Fibroblast of skin of left quadriceps (primary cell): ENCODE measurements around the gene POU2F2.
A peak's percentile ranks its signal among the peaks of the same experiment; 100 is the strongest.
"Not testable (repeated sequence)": the region's sequence is repeated elsewhere in the genome, so short reads cannot be mapped to it uniquely, and the experiment has no call there.

Experiments
- DNase-seq, 2 experiments: peaks; one replicate each; pipeline ENCODE4 v3.0.0-alpha.2; 2013; ENCODE audit warnings: low read depth in 2 of 2

POU2F2 gene

DNA sequence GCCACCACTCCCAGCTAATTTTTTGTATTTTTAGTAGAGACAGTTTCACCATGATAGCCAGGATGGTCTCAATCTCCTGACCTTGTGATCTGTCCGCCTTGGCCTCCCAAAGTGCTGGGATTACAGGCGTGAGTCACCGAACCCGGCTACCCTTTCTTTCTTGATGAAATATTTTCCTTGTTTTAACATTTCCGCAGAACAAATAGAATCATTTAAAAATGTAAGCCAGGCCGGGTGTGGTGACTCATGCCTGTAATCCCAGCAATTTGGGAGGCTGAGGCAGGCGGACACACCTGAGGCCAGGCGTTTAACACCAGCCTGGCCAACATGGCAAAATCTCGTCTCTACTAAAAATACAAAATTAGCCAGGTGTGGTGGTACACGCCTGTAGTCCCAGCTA is 32.0 kb downstream of the POU2F2 start:
- not testable (repeated sequence) for DNase-seq

GRCh38 chr19:42099336-42099925 is 32.8 kb downstream of the POU2F2 start:
- DNase-seq: no peak

DNA sequence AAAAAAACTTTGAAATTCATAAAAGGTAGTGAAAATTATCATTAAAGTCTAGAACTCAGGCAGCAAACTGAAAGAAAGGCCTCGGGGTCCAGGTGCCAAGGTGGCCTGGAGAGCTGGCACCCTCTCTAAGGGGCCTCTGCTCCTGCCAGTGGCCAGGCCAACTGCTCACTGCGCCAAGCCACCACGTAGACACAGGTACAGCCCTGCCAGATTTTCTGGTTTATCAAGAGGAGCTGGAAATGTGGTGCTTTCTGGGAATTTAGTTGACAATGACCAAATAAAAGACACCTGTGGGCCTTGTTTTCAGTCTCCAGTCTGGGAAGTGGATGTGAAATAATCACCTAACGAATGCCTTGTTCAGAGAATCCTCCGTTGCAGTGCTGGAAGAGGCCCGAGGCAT is 33.5 kb downstream of the POU2F2 start:
- DNase-seq: no peak

- no peak for DNase-seq
Observed at GRCh38 chr19:42097461-42097860, 34.8 kb downstream of the POU2F2 start.

DNA sequence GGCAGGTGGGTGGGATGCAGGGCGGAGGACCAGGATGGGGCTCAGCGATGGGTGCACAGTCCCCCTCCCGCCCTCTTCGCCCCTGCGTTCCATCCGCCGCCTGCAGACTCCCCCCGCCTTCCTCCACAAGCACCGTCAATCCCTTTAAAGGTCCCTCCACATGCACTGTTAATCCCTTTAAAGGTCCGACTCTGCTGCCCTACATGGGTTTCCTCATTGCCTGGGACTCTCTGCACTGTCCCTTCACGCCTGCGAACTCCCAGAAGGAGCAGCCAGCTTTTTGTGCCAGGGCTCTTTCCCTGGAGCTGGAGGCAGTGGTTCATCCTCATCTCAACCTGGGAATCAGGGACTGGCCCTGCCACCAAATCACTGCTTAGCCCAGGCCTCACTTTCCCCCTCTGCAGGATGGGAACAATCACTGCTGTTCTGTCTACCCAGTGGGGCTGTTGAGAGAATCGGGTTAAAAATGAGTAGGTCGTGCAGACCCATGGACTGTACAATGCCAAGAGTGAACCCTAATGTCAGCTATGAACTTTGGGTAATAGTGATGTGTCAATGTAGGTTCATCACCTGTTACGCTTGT is 35.9 kb downstream of the POU2F2 start:
- DNase-seq: no peak

DNA sequence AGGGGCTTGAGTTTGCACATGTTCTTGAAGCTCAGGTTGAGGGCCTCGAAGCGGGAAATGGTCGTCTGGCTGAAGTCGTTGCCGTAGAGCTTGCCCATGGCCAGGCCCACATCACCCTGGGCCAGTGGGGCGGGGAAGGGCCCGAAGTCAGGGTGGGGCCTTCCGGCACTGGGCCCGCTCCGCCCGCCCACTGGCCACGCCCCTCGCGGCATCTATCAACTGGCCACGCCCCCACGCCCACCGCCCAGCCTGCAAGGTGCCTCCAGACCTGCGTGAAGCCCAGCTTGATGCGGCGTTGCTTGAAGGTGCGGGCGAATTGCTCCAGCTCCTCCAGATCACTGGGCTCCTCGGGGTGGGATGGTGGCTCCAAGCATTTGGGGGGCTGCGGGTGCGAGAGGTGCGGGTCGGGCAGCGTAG is 36.4 kb downstream of the POU2F2 start:
- DNase-seq: no peak

- DNase-seq: no peak
Observed at GRCh38 chr19:42095142-42095813, 37.0 kb downstream of the POU2F2 start.

DNA sequence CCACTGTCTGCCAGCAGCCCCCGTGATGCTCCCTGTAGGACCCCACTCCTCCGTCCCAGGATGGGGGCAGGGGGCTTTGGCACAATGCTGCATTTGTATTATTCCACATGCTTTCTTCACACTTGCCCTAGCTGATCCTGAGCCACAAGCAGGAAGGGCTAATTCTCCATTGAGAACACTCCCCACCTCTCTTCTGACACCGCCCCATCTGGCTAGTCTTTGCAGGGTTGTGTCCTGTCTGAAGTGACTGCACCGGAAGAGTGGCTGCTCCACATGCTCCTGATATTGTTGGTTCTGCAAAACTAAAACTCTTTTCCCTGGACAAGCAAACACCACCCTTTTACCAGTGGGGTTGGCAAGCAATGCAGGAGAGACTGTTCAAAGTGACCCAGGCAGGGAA is 38.3 kb downstream of the POU2F2 start:
- no peak for DNase-seq

DNA sequence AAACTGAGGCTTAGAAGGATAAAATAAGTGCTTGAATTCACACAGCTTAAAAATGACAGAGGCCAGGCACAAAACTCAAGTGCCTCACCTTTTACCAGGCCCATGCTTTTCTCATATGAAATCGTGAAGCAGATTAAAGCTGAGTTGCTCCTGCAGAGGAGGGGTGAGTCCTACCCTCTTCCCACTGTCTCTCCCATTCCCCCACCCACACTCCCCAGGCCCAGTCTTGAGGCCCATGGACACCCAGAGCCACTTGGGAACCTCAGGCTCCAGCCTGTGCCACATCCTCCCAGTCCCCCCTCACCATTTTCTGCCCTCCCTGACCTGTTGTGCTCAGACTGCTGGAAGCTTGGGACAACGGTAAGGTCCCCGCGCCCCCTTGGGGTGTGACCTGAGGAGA is 38.7 kb downstream of the POU2F2 start:
- no peak for DNase-seq

DNA sequence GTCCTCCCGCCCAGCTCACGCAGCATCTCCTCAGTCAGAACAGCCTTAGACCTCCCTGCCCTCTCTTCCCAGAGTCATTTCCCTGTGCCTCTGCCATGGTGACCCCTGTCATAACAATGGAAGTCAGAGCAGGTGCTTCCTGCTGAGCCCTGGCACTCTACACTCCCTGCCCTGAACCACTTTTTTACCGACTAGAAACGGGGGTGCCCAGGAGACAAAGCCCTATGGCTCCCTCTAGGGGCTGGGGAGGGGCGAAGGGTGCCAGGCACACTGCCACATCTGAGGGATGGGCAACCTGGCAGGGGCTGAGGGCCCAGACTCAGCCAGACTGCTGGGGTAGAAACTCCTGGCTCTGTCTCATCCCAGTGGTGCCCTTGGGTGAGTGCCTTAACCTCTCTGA is 39.9 kb downstream of the POU2F2 start:
- DNase-seq: no peak

- DNase-seq: no peak
Observed at GRCh38 chr19:42091742-42092141, 40.5 kb downstream of the POU2F2 start.

- no peak for DNase-seq
Observed at GRCh38 chr19:42091300-42091699, 40.9 kb downstream of the POU2F2 start.

GRCh38 chr19:42090672-42091071 is 41.6 kb downstream of the POU2F2 start:
- DNase-seq: no peak

- no peak for DNase-seq
Observed at GRCh38 chr19:42089772-42090171, 42.5 kb downstream of the POU2F2 start.

GRCh38 chr19:42089191-42089750 is 43.0 kb downstream of the POU2F2 start:
- no peak for DNase-seq

DNA sequence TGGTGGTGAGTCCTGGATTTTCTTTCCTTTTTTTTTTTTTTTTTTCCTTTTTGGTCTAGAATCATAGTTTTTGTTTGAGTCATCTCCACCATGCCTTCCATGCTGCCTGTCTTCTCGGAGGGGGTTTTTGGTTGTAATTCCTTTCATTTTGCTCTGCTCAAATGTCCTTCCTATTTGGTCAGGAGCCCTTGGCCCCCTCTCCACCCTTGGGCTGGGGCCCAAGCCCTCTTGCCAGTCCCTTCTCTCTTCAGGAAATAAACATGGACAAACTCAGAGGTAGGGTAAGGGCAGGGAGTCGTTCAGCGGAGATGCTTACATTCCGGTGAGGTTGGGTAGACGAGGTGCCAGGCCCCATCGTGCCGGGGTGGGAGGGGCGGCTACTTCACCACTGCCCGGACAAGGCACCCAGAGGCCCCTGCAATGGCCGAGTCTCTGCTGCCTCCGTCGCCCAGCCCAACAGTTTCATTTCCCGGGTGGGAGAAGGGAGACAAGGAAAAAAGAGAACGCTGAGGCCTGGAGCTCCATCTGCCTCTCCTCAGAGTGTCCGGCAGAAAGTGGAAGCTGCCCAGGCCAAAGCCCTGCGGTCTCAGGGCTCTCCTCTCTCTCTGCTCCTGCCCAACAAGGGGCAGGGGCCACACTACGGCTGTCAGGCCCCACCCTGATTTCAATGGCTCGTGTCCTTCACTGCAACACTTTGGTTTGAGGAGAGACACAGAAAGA is 43.6 kb downstream of the POU2F2 start:
- peak; percentile 38 to 48 for DNase-seq

GRCh38 chr19:42086770-42087550 is 45.3 kb downstream of the POU2F2 start:
- no peak for DNase-seq

DNA sequence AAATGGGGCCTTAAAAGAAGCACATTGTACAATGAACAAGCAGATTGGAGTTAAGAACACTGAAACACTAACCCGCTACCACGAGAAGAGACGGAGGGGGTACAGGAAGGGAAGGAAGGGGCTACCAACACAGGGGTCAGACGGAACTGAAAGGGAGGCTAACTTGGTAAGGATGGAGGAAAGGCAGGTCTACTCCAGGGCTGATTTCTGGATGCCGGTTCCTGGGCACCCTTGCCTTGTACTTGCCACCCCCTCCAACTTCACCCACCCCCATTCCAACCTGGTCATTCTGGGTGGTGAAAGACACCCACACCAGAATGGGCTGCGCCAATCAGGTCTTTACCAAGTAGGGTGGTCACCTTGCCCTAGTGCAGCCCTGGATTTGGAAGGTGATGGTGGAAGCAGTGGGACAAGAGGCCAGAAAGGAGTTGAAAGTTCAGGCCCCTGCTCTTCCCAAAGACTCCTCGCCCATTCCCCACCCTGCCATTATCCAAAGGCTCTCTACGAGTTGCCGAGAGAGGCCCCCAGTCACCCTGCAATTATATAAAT is 46.0 kb downstream of the POU2F2 start:
- no peak for DNase-seq

DNA sequence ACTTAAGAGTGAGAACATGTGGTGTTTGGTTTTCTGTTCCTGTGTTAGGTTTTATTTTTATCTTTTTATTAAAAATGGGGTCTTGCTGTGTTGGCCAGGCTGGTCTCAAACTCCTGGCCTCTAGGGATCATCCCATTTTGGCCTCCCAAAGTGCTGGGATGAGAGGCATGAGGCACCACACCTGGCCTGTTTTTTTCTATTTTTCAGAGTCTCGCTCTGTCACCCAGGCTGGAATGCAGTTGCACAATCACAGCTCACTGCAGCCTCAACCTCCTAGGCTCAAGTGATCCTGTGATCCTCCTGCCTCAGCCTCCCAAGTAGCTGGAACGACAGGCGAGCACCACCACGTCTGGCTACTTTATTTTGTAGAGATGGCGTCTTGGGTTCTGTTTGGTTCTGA is 48.7 kb downstream of the POU2F2 start:
- DNase-seq: no peak

GRCh38 chr19:42081584-42082203 is 50.6 kb downstream of the POU2F2 start:
- peak in 1 of 2 experiments; percentile 14 for DNase-seq
